NT2/D1 (cell line): ENCODE measurements around the gene DCLK2.

Source experiments
- SUZ12 ChIP-seq: IDR thresholded peaks from 2 replicates; pipeline ENCODE4 v1.6.1; 2011; ENCODE audit not compliant: insufficient read length, insufficient read depth; ENCODE audit errors: extremely low read depth
- YY1 ChIP-seq: IDR thresholded peaks from 2 replicates; pipeline ENCODE4 v1.6.1; 2011; ENCODE audit not compliant: insufficient read length, insufficient read depth
- ZNF274 ChIP-seq: IDR thresholded peaks from 2 replicates; pipeline ENCODE4 v1.6.1; 2011; ENCODE audit warnings: mild to moderate bottlenecking, low read depth, low read length

DNA sequence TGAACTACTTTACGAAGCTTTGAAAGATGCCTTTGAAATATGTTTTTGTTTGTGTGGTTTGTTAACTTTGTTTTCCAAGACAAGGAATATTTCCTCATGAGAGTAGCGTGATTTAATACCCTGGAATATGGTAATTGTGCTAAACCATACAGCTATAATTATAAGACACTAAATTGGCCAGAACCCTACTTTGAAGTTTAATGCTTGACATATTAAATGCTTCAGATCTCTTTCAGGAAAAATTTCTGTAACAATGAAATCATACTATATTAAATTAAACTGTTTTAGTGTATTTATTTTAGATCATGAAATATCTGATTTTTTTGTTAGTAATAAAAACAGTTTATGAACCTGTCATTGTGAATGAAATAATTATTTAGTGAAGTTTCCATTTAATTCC is 63.5 kb downstream of the DCLK2 start:
- TF ChIP-seq YY1 = no peak
- no peak for TF ChIP-seq ZNF274
- TF ChIP-seq SUZ12 = no peak
